MCF 10A (cell line): Measurements from ENCODE around the gene FOXB2. TPM values are rescaled to one million over a fixed set of nuclear protein-coding genes. Genes with fewer than 3 reads are reported as not detected.

Source experiments
- BruUV-seq: library from RNA; stranded (reverse); fragments of 400-500 nt; replicated peaks from 2 replicates; lab custom pipeline; 2021; lab: Mats Ljungman, UMichigan
- CTCF ChIA-PET: fragments of 300-600 bp; sonication (Branson Sonifier 250); formaldehyde crosslinking; extraction: SDS; loops from one replicate; lab custom pipeline; 2021; ENCODE audit warnings: antibody characterized with exemption, inconsistent platforms; lab: Yijun Ruan, JAX
- POLR2A ChIA-PET: fragments of 300-600, 350-650 bp; sonication (Branson Sonifier 250); formaldehyde crosslinking; extraction: SDS; loops from one replicate; lab custom pipeline; 2020; ENCODE audit warnings: antibody characterized with exemption, inconsistent platforms; lab: Yijun Ruan, JAX
- DNase-seq: peaks from one replicate; pipeline ENCODE4 v3.0.0-alpha.2; 2018; ENCODE audit not compliant: unreplicated experiment
- H3K27ac Mint-ChIP-seq: one replicate; pipeline ENCODE4 v1.8.0; 2022; ENCODE audit warnings: mild to moderate bottlenecking, low read depth, mixed read lengths; ENCODE audit not compliant: unreplicated experiment
- H3K27me3 Mint-ChIP-seq: one replicate; pipeline ENCODE4 v1.8.0; 2022; ENCODE audit warnings: mixed read lengths; ENCODE audit not compliant: insufficient read depth, unreplicated experiment
- H3K36me3 Mint-ChIP-seq: one replicate; pipeline ENCODE4 v1.8.0; 2022; ENCODE audit warnings: mild to moderate bottlenecking, moderate library complexity, mixed read lengths; ENCODE audit not compliant: insufficient read depth, unreplicated experiment
- H3K4me1 Mint-ChIP-seq: one replicate; pipeline ENCODE4 v1.8.0; 2022; ENCODE audit warnings: mixed read lengths; ENCODE audit not compliant: insufficient read depth, unreplicated experiment
- H3K4me3 Mint-ChIP-seq: one replicate; pipeline ENCODE4 v1.8.0; 2022; ENCODE audit warnings: mild to moderate bottlenecking, moderate library complexity, mixed read lengths; ENCODE audit not compliant: unreplicated experiment
- H3K9me3 Mint-ChIP-seq: one replicate; pipeline ENCODE4 v1.8.0; 2022; ENCODE audit warnings: mixed read lengths; ENCODE audit not compliant: unreplicated experiment
- CTCF ChIP-seq: fragments of 200-600 bp; IDR thresholded peaks from one replicate; pipeline ENCODE4 v1.8.0; 2022; ENCODE audit warnings: antibody characterized with exemption, mild to moderate bottlenecking; ENCODE audit not compliant: unreplicated experiment
- intact Hi-C: fragments of 100-400 bp; cut with micrococcal nuclease; formaldehyde crosslinking; loops from 2 replicates; pipeline ENCODE4 v1.14.1; 2022
- total RNA-seq: library from RNA; stranded (reverse); gene quantifications from 2 replicates; pipeline ENCODE4 v1.2.3, GENCODE V29; 2022

Gene FOXB2
- total RNA-seq, 1 experiment from 2014 or later, result not detected

- ChIA-PET POLR2A (no interaction called here), CTCF (interaction anchor here (1.2 to 1.3 kb wide), 2 partner anchors 57 to 175 kb away, joined by 3 to 6 read pairs; no protein-coding TSS in a partner anchor)
- intact Hi-C loops, result no loop called here
- DNase-seq, result no peak
- H3K4me1 Mint-ChIP-seq, result no peaks in the 10 kb centered on the region
- H3K27ac Mint-ChIP-seq, result no peak overlapping the region
- peaks cover 16% of the 10 kb centered on the region for H3K27me3 Mint-ChIP-seq
- TF ChIP-seq CTCF, result no peak
- no peak overlapping the region for H3K4me3 Mint-ChIP-seq
- H3K36me3 Mint-ChIP-seq, result no peaks in the 10 kb centered on the region
- no peaks in the 10 kb centered on the region for H3K9me3 Mint-ChIP-seq
- no TSS peak for BruUV-seq
Observed at GRCh38 chr9:76984486-76984885, 35.0 kb upstream of the FOXB2 start.

- DNase-seq, result no peak
- no peak for TF ChIP-seq CTCF
- Mint-ChIP-seq H3K9me3 (no peaks in the 10 kb centered on the region), H3K4me1 (no peaks in the 10 kb centered on the region), H3K27ac (no peak overlapping the region), H3K36me3 (no peaks in the 10 kb centered on the region), H3K4me3 (no peak overlapping the region), H3K27me3 (peaks cover 27% of the 10 kb centered on the region)
- ChIA-PET POLR2A (no interaction called here), CTCF (interaction anchor here (1.2 to 2.3 kb wide), 3 partner anchors 176 to 230 kb away, joined by 5 to 52 read pairs (median 6); no protein-coding TSS in a partner anchor)
- intact Hi-C loops, result no loop called here
- BruUV-seq, result no TSS peak
Observed at GRCh38 chr9:76985581-76985980, 33.9 kb upstream of the FOXB2 start.

- intact Hi-C loops, result loop anchor here (1.0 to 2.0 kb wide), 3 partner anchors 163 to 227 kb away; no protein-coding TSS in a partner anchor
- ChIA-PET POLR2A (interaction anchor here (0.8 kb wide), 1 partner anchor 177 kb away, joined by 3 read pairs; no protein-coding TSS in a partner anchor), CTCF (interaction anchor here (0.6 to 2.3 kb wide), 18 partner anchors 9 to 283 kb away, joined by 3 to 52 read pairs (median 4); no protein-coding TSS in a partner anchor)
- Mint-ChIP-seq H3K27ac (no peak overlapping the region), H3K36me3 (no peaks in the 10 kb centered on the region), H3K9me3 (no peaks in the 10 kb centered on the region), H3K4me3 (no peak overlapping the region), H3K4me1 (no peaks in the 10 kb centered on the region), H3K27me3 (peaks cover 33% of the 10 kb centered on the region)
- no TSS peak for BruUV-seq
- DNase-seq, result peak; percentile 68
- TF ChIP-seq CTCF, result peak; percentile 58
Observed at GRCh38 chr9:76987594-76988200, 31.8 kb upstream of the FOXB2 start.

- H3K4me1 Mint-ChIP-seq, result no peaks in the 10 kb centered on the region
- no peak for DNase-seq
- H3K36me3 Mint-ChIP-seq, result no peaks in the 10 kb centered on the region
- no peaks in the 10 kb centered on the region for H3K9me3 Mint-ChIP-seq
- H3K4me3 Mint-ChIP-seq, result no peak overlapping the region
- intact Hi-C loops, result no loop called here
- BruUV-seq, result no TSS peak
- ChIA-PET POLR2A (no interaction called here), CTCF (interaction anchor here (0.6 to 1.6 kb wide), 11 partner anchors 17 to 271 kb away, joined by 3 to 11 read pairs (median 3); no protein-coding TSS in a partner anchor)
- no peak for TF ChIP-seq CTCF
- H3K27me3 Mint-ChIP-seq, result peaks cover 33% of the 10 kb centered on the region
- no peak overlapping the region for H3K27ac Mint-ChIP-seq
Observed at GRCh38 chr9:76988941-76989340, 30.5 kb upstream of the FOXB2 start.
